Measurements from ENCODE around the gene TFF3. TPM values are rescaled to one million over a fixed set of nuclear protein-coding genes. Genes with fewer than 3 reads are reported as not detected.

The TFF3 gene
- total RNA-seq, 4 donors from 2014 or later, result 0.64 to 4.7 (median 0.89) TPM

- H3K36me3 ChIP-seq, result peaks cover 0 to 41% of the 10 kb centered on the region in 2 donors
- no peak for ATAC-seq
- H3K27ac ChIP-seq, result no peak overlapping the region
- H3K9me3 ChIP-seq, result no peaks in the 10 kb centered on the region
- H3K4me1 ChIP-seq, result no peaks in the 10 kb centered on the region
- in situ Hi-C loops (cut with MboI; ENCODE audit: low sequenced_read_pairs in 4 of 4), result loop anchor here in 1 of 4 donors (10.0 kb wide), 1 partner anchor 133 kb away; no protein-coding TSS in a partner anchor
- intact Hi-C loops (cut with DNase I; ENCODE audit: low total_unique reads), result no loop called here
- H3K27me3 ChIP-seq, result no peaks in the 10 kb centered on the region
- no peak for DNase-seq
- TF ChIP-seq POLR2A (IDR thresholded peaks at IDR 0.05), result no peak
- H3K4me3 ChIP-seq, result no peak overlapping the region
These were observed 37.6 kb downstream of the TFF3 start for GRCh38 chr21:42277593-42277992.

DNA sequence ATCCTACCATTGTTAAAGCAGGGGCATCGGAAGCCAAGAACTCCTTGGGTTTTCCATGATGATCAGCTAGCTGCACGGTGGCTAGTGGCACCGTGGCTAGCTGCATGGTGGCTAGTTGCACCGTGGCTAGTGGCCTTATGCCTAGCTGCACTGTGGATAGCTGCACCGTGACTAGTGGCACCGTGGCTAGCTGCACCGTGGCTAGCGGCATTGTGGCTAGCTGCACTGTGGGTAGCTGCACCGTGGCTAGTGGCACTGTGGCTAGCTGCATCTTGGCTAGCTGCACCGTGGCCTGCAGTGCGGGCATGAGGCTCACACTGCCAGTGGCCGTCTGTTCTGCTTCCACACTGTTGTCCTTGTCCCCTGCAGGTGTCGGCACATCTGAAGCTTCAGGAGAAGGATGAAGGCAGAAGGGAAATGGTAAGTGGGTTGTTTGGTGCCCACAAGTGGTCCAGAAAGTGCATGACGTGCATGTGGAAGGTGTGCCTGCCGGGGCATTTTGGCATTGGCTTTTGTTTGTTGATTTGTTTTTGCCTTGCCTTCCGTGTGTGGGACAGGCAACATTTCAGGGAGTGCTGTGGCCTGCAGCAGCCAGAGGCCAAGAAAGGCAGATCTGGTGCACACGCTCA, 38.6 kb downstream of the TFF3 start:
- no peaks in the 10 kb centered on the region for H3K9me3 ChIP-seq
- no peaks in the 10 kb centered on the region for H3K27me3 ChIP-seq
- intact Hi-C loops (cut with DNase I; ENCODE audit: low total_unique reads), result no loop called here
- H3K27ac ChIP-seq, result no peak overlapping the region
- no peak for DNase-seq
- in situ Hi-C loops (cut with MboI; ENCODE audit: low sequenced_read_pairs in 4 of 4), result loop anchor here in 1 of 4 donors (10.0 kb wide), 1 partner anchor 132 kb away; no protein-coding TSS in a partner anchor
- no peak overlapping the region for H3K4me3 ChIP-seq
- H3K36me3 ChIP-seq, result peaks cover 0 to 36% of the 10 kb centered on the region in 2 donors
- ATAC-seq, result no peak
- TF ChIP-seq, protein P1, sequence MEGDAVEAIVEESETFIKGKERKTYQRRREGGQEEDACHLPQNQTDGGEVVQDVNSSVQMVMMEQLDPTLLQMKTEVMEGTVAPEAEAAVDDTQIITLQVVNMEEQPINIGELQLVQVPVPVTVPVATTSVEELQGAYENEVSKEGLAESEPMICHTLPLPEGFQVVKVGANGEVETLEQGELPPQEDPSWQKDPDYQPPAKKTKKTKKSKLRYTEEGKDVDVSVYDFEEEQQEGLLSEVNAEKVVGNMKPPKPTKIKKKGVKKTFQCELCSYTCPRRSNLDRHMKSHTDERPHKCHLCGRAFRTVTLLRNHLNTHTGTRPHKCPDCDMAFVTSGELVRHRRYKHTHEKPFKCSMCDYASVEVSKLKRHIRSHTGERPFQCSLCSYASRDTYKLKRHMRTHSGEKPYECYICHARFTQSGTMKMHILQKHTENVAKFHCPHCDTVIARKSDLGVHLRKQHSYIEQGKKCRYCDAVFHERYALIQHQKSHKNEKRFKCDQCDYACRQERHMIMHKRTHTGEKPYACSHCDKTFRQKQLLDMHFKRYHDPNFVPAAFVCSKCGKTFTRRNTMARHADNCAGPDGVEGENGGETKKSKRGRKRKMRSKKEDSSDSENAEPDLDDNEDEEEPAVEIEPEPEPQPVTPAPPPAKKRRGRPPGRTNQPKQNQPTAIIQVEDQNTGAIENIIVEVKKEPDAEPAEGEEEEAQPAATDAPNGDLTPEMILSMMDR (IDR thresholded peaks at IDR 0.05 in 4 of 5, conservative IDR thresholded peaks at IDR 0.05 in 1 of 5), result no peak
- H3K4me1 ChIP-seq, result no peaks in the 10 kb centered on the region

DNA sequence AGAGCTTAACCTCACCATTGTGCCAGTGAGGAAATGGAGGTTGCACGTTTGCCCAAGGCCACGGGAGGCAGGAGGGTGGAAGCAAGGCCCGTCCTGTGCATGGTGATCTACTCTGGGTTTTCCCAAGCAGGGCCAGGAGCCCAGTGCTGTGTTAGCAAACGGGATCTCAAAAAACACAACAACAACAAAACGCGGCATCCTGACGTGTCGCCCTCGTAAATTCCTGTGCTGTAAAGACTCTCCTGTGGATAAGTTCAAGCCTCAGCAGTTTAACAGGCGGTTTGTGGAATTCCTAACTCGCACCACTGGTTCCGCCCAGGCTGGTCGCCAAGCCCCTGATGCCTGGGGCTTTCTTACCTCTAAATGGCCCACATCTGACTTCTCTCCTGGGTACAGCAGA, 39.1 kb downstream of the TFF3 start:
- no peaks in the 10 kb centered on the region for H3K27me3 ChIP-seq
- H3K4me3 ChIP-seq, result no peak overlapping the region
- H3K36me3 ChIP-seq, result peaks cover 0 to 36% of the 10 kb centered on the region in 2 donors
- DNase-seq (no peak), ATAC-seq (no peak)
- intact Hi-C loops (cut with DNase I; ENCODE audit: low total_unique reads) (no loop called here), in situ Hi-C loops (cut with MboI; ENCODE audit: low sequenced_read_pairs in 4 of 4) (loop anchor here in 1 of 4 donors (10.0 kb wide), 1 partner anchor 131 kb away; no protein-coding TSS in a partner anchor)
- TF ChIP-seq, protein P1 (IDR thresholded peaks at IDR 0.05 in 4 of 5, conservative IDR thresholded peaks at IDR 0.05 in 1 of 5), result no peak
- no peak for TF ChIP-seq POLR2A (IDR thresholded peaks at IDR 0.05)
- no peaks in the 10 kb centered on the region for H3K4me1 ChIP-seq
- H3K27ac ChIP-seq, result no peak overlapping the region
- no peaks in the 10 kb centered on the region for H3K9me3 ChIP-seq

DNA sequence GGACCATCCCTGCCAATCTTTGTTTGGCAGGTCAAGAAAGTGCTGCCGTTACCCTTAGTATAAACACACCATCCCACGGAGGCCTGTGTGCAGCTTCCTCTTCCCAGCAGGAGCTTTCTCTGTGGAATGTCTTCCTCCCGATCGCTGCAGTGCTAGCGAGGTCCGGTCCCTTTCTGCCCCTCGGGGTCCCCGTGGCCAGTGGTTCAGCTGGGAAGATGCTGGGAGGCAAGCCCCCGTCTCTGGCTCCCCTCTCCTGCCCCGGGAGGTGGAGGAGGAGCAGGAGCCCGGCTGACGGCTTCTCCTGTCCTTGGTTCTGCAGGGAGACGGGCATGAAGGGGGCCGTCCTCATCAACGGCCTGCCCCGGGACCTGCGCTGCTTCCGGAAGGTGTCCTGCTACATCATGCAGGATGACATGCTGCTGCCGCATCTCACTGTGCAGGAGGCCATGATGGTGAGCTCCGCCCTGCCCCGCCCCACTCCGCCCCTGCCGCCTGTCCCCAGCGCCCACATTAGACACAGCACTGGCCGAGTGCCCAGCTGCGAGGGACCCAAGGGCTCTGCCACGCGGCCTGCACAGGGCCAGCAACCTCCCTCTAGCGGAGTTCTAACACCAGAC, 42.1 kb downstream of the TFF3 start:
- no peak for TF ChIP-seq POLR2A (IDR thresholded peaks at IDR 0.05)
- TF ChIP-seq, protein P1 (IDR thresholded peaks at IDR 0.05 in 4 of 5, conservative IDR thresholded peaks at IDR 0.05 in 1 of 5), result no peak
- in situ Hi-C loops (cut with MboI; ENCODE audit: low sequenced_read_pairs in 4 of 4) (loop anchor here in 1 of 4 donors (10.0 kb wide), 1 partner anchor 128 kb away; no protein-coding TSS in a partner anchor), intact Hi-C loops (cut with DNase I; ENCODE audit: low total_unique reads) (no loop called here)
- peaks cover 3% of the 10 kb centered on the region in 2 donors for H3K4me1 ChIP-seq
- no peaks in the 10 kb centered on the region for H3K9me3 ChIP-seq
- DNase-seq (no peak), ATAC-seq (no peak)
- peaks cover 0 to 32% of the 10 kb centered on the region in 2 donors for H3K36me3 ChIP-seq
- no peaks in the 10 kb centered on the region for H3K27me3 ChIP-seq
- no peak overlapping the region for H3K27ac ChIP-seq
- no peak overlapping the region for H3K4me3 ChIP-seq
